SU-DHL-6 (cell line): ENCODE measurements around the gene NDUFV3.

Source experiments
- H2AFZ ChIP-seq: fragments of 200-600 bp; sonication (generic); 2 replicates; pipeline ENCODE4 v1.6.1; 2014; ENCODE audit warnings: low read depth, mild to moderate bottlenecking, moderate library complexity, mixed read lengths, antibody characterized with exemption, low read length; ENCODE audit not compliant: severe bottlenecking
- H3F3A ChIP-seq: fragments of 200-600 bp; shearing (Covaris generic); 2 replicates; pipeline ENCODE4 v1.6.0; 2016; ENCODE audit warnings: antibody characterized with exemption, mild to moderate bottlenecking; ENCODE audit not compliant: insufficient read depth
- H3K27ac ChIP-seq: fragments of 200-600 bp; sonication (generic); 2 replicates; pipeline ENCODE4 v1.5.1; 2016; ENCODE audit warnings: low read depth, mild to moderate bottlenecking, low read length, moderate library complexity, mixed read lengths
- H3K27me3 ChIP-seq: fragments of 200-600 bp; sonication (generic), shearing (Covaris generic); 2 replicates; pipeline ENCODE4 v1.6.0; 2014; ENCODE audit warnings: mild to moderate bottlenecking, low read length
- H3K36me3 ChIP-seq: fragments of 200-600 bp; sonication (generic); 2 replicates; pipeline ENCODE4 v1.6.1; 2014; ENCODE audit warnings: mild to moderate bottlenecking, low read length, mixed read lengths
- H3K4me2 ChIP-seq: fragments of 300-600, 200-600 bp; shearing (Covaris generic), sonication (generic); 2 replicates; pipeline ENCODE4 v1.6.0; 2014; ENCODE audit warnings: low read length, low read depth, mild to moderate bottlenecking; ENCODE audit not compliant: poor library complexity, severe bottlenecking
- H3K4me3 ChIP-seq: fragments of 200-600 bp; sonication (generic); 2 replicates; pipeline ENCODE4 v1.5.1; 2014; ENCODE audit warnings: antibody characterized with exemption, low read length, mild to moderate bottlenecking, mixed read lengths; ENCODE audit not compliant: insufficient read depth, poor library complexity, severe bottlenecking
- H3K79me2 ChIP-seq: fragments of 200-600 bp; sonication (generic); 2 replicates; pipeline ENCODE4 v1.6.1; 2014; ENCODE audit warnings: mild to moderate bottlenecking, low read length, moderate library complexity; ENCODE audit not compliant: insufficient read depth
- H3K9ac ChIP-seq: fragments of 200-600 bp; sonication (generic); 2 replicates; pipeline ENCODE4 v1.7.0; 2014; ENCODE audit warnings: mild to moderate bottlenecking, low read length
- H3K9me2 ChIP-seq: fragments of 200-600 bp; sonication (generic); replicated peaks from 2 replicates; pipeline ENCODE4 v1.6.1; 2014; ENCODE audit warnings: low read length; ENCODE audit not compliant: insufficient read depth
- H3K9me3 ChIP-seq: fragments of 200-600 bp; sonication (generic); 2 replicates; pipeline ENCODE4 v1.6.1; 2014; ENCODE audit warnings: low read length, mixed read lengths; ENCODE audit not compliant: insufficient read depth
- H4K20me1 ChIP-seq: fragments of 200-600 bp; sonication (generic); 2 replicates; pipeline ENCODE4 v1.6.1; 2014; ENCODE audit warnings: low read depth, mild to moderate bottlenecking, antibody characterized with exemption, low read length, moderate library complexity, mixed read lengths
- CTCF ChIP-seq: fragments of 200-600 bp; sonication (generic); IDR thresholded peaks from one replicate; pipeline ENCODE4 v1.5.1; 2017; ENCODE audit warnings: antibody characterized with exemption, mild to moderate bottlenecking, low read length, moderate library complexity; ENCODE audit not compliant: insufficient read depth, poor library complexity, severe bottlenecking
- EZH2phosphoT487 ChIP-seq: fragments of 200-600 bp; sonication (generic), shearing (Covaris generic); conservative IDR thresholded peaks from 2 replicates; pipeline ENCODE4 v1.6.1; 2018; ENCODE audit warnings: mild to moderate bottlenecking, antibody characterized with exemption, low read length, moderate library complexity, mixed read lengths

Gene NDUFV3

GRCh38 chr21:42913476-42913875 lies 20.4 kb downstream of the NDUFV3 start:
- Histone ChIP-seq H4K20me1 (no peaks in the 10 kb centered on the region), H3K4me3 (no peak overlapping the region), H3F3A (no peaks in the 10 kb centered on the region), H3K4me2 (no peak overlapping the region), H3K36me3 (no peaks in the 10 kb centered on the region), H3K27ac (no peak overlapping the region), H2AFZ (no peak overlapping the region), H3K9ac (no peak overlapping the region), H3K27me3 (no peaks in the 10 kb centered on the region), H3K9me3 (no peaks in the 10 kb centered on the region), H3K9me2 (no peaks in the 10 kb centered on the region), H3K79me2 (no peaks in the 10 kb centered on the region)
- TF ChIP-seq CTCF (no peak), EZH2phosphoT487 (no peak)

- Histone ChIP-seq H3K4me2 (no peak overlapping the region), H2AFZ (no peak overlapping the region), H3K4me3 (no peak overlapping the region), H3K79me2 (no peaks in the 10 kb centered on the region), H3K36me3 (no peaks in the 10 kb centered on the region), H3K9ac (no peak overlapping the region), H3K27me3 (no peaks in the 10 kb centered on the region), H4K20me1 (no peaks in the 10 kb centered on the region), H3K27ac (no peak overlapping the region), H3K9me3 (no peaks in the 10 kb centered on the region), H3F3A (no peaks in the 10 kb centered on the region), H3K9me2 (no peaks in the 10 kb centered on the region)
- TF ChIP-seq CTCF, result no peak
- no peak for TF ChIP-seq EZH2phosphoT487
Observed at GRCh38 chr21:42918291-42918690, 25.2 kb downstream of the NDUFV3 start.

GRCh38 chr21:42921927-42922326 lies 28.8 kb downstream of the NDUFV3 start:
- H3K9me3 ChIP-seq, result no peaks in the 10 kb centered on the region
- no peaks in the 10 kb centered on the region for H3K79me2 ChIP-seq
- no peak overlapping the region for H3K4me2 ChIP-seq
- H3F3A ChIP-seq, result no peaks in the 10 kb centered on the region
- H3K27ac ChIP-seq, result no peak overlapping the region
- H2AFZ ChIP-seq, result no peak overlapping the region
- no peak overlapping the region for H3K4me3 ChIP-seq
- H3K36me3 ChIP-seq, result no peaks in the 10 kb centered on the region
- TF ChIP-seq EZH2phosphoT487, result no peak
- no peak for TF ChIP-seq CTCF
- no peaks in the 10 kb centered on the region for H4K20me1 ChIP-seq
- H3K9ac ChIP-seq, result no peak overlapping the region
- no peaks in the 10 kb centered on the region for H3K9me2 ChIP-seq
- H3K27me3 ChIP-seq, result no peaks in the 10 kb centered on the region
